Vagina (tissue), 2 donors: Measurements from ENCODE around the gene DRG2. TPM values are rescaled to one million over a fixed set of nuclear protein-coding genes. Genes with fewer than 3 reads are reported as not detected.

Experiments used
- DNase-seq, 2 donors: peaks; one replicate each; pipeline ENCODE4 v3.0.0-alpha.2; 2017; ENCODE audit errors: extremely low spot score in 2 of 2
- H3K27ac ChIP-seq: fragments of 200-600 bp; sonication (generic); one replicate; pipeline ENCODE4 v1.5.1; 2019
- H3K27me3 ChIP-seq: fragments of 200-600 bp; sonication (generic); one replicate; pipeline ENCODE4 v1.5.1; 2019
- H3K36me3 ChIP-seq, 2 donors: fragments of 200-600 bp; sonication (generic); one replicate each; pipeline ENCODE4 v1.5.1; 2017 to 2019
- H3K4me1 ChIP-seq: fragments of 200-600 bp; sonication (generic); one replicate; pipeline ENCODE4 v1.5.1; 2019
- H3K4me3 ChIP-seq, 2 donors: fragments of 200-600 bp; sonication (generic); 1 replicate in 1 of 2; 2 replicates in 1 of 2; pipeline ENCODE4 v1.5.1; 2016 to 2019
- H3K9me3 ChIP-seq: fragments of 200-600 bp; sonication (generic); one replicate; pipeline ENCODE4 v1.5.1; 2019
- POLR2A ChIP-seq, 2 donors: fragments of 450-650 bp; IDR thresholded peaks; one replicate each; pipeline ENCODE4 v1.6.1; 2017; ENCODE audit warnings: antibody characterized with exemption in 2 of 2, mild to moderate bottlenecking in 2 of 2, moderate library complexity in 2 of 2
- POLR2AphosphoS5 ChIP-seq, 2 donors: sonication (generic); formaldehyde crosslinking; IDR thresholded peaks; one replicate each; pipeline ENCODE4 v1.9.0; 2017; ENCODE audit warnings: antibody characterized with exemption in 2 of 2, mild to moderate bottlenecking in 2 of 2, low read depth in 1 of 2; ENCODE audit not compliant: insufficient read depth in 1 of 2
- intact Hi-C: fragments of 100-400 bp; cut with DNase I; formaldehyde crosslinking; loops from one replicate; pipeline ENCODE4 v1.15.1; 2023
- total RNA-seq: library from RNA; depleted of rRNA; stranded (reverse); fragments of >200 nt; gene quantifications from one replicate; pipeline ENCODE4 v1.2.3, GENCODE V29; 2016
- TF ChIP-seq, protein P1 (sequence below), 3 experiments: fragments of 450-650 bp in 2 of 3; fragments of 200-600 bp in 1 of 3; sonication (generic) in 1 of 3; IDR thresholded peaks; one replicate each; pipeline ENCODE4 v1.5.1; 2017 to 2019; ENCODE audit warnings: antibody characterized with exemption in 3 of 3, mild to moderate bottlenecking in 2 of 3, moderate library complexity in 2 of 3

DRG2 gene
- total RNA-seq, 1 donor from 2014 or later, result 40.8 TPM

GRCh38 chr17:18139092-18139491, 51.3 kb downstream of the DRG2 start:
- H3K4me3 ChIP-seq, result no peak overlapping the region
- DNase-seq, result no peak
- no peaks in the 10 kb centered on the region for H3K36me3 ChIP-seq
- intact Hi-C loops, result no loop called here
- H3K4me1 ChIP-seq, result no peaks in the 10 kb centered on the region
- H3K9me3 ChIP-seq, result no peaks in the 10 kb centered on the region
- H3K27ac ChIP-seq, result no peak overlapping the region
- no peak for TF ChIP-seq POLR2A (IDR thresholded peaks at IDR 0.05)
- TF ChIP-seq, protein P1, sequence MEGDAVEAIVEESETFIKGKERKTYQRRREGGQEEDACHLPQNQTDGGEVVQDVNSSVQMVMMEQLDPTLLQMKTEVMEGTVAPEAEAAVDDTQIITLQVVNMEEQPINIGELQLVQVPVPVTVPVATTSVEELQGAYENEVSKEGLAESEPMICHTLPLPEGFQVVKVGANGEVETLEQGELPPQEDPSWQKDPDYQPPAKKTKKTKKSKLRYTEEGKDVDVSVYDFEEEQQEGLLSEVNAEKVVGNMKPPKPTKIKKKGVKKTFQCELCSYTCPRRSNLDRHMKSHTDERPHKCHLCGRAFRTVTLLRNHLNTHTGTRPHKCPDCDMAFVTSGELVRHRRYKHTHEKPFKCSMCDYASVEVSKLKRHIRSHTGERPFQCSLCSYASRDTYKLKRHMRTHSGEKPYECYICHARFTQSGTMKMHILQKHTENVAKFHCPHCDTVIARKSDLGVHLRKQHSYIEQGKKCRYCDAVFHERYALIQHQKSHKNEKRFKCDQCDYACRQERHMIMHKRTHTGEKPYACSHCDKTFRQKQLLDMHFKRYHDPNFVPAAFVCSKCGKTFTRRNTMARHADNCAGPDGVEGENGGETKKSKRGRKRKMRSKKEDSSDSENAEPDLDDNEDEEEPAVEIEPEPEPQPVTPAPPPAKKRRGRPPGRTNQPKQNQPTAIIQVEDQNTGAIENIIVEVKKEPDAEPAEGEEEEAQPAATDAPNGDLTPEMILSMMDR (IDR thresholded peaks at IDR 0.05), result no peak
- TF ChIP-seq POLR2AphosphoS5 (IDR thresholded peaks at IDR 0.05; ENCODE audit: insufficient read depth in 1 of 2, low read depth in 1 of 2), result no peak
- H3K27me3 ChIP-seq, result no peaks in the 10 kb centered on the region

DNA sequence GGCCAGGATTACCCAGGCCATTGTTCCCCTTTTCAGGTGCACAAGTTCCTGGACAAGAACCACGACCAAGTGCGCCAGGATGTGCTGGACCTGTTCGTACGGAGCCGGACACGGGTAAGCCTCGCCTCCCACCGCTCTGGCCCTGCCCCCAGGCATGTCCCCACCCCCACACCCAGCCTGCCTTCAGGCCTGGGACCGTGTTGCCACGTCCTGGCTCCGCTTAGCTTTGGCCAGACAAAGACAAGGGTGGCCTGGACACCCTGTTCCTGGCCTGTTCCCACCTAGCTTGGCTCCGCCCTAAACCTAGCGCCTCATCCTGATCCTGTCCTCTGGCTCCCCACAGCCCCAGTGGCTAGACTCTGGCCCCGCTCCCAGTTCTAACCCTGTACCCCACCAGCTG, 51.8 kb downstream of the DRG2 start:
- H3K4me3 ChIP-seq, result no peak overlapping the region
- TF ChIP-seq, protein P1 (IDR thresholded peaks at IDR 0.05), result no peak
- TF ChIP-seq POLR2A (IDR thresholded peaks at IDR 0.05), result no peak
- TF ChIP-seq POLR2AphosphoS5 (IDR thresholded peaks at IDR 0.05; ENCODE audit: insufficient read depth in 1 of 2, low read depth in 1 of 2), result no peak
- H3K27ac ChIP-seq, result no peak overlapping the region
- H3K27me3 ChIP-seq, result no peaks in the 10 kb centered on the region
- intact Hi-C loops, result no loop called here
- no peak for DNase-seq
- no peaks in the 10 kb centered on the region for H3K4me1 ChIP-seq
- H3K36me3 ChIP-seq, result no peaks in the 10 kb centered on the region
- H3K9me3 ChIP-seq, result no peaks in the 10 kb centered on the region

DNA sequence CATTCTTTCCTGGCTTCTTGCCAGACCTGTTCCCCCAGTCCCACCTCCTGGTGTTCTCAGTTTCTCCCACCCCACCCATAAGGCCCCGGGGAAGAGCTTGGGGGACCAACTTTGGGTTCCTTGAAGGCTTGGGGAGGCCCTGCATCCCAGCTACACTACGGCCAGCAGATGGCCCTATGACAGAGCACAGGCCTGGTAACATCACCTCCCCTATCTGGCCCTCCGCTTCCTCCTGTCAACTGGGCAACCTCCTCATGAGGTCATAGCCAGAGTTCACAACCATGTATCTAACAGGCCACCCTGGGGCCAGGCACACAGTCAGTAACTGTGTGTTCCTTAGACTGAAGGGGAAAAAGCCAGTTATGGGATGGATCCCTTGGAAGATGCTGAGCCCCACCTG, 52.2 kb downstream of the DRG2 start:
- Histone ChIP-seq H3K27ac (no peak overlapping the region), H3K9me3 (no peaks in the 10 kb centered on the region), H3K4me1 (no peaks in the 10 kb centered on the region), H3K4me3 (no peak overlapping the region), H3K36me3 (no peaks in the 10 kb centered on the region), H3K27me3 (no peaks in the 10 kb centered on the region)
- no peak for DNase-seq
- no peak for TF ChIP-seq POLR2AphosphoS5 (IDR thresholded peaks at IDR 0.05; ENCODE audit: insufficient read depth in 1 of 2, low read depth in 1 of 2)
- TF ChIP-seq, protein P1 (IDR thresholded peaks at IDR 0.05), result no peak
- no peak for TF ChIP-seq POLR2A (IDR thresholded peaks at IDR 0.05)
- intact Hi-C loops, result no loop called here

DNA sequence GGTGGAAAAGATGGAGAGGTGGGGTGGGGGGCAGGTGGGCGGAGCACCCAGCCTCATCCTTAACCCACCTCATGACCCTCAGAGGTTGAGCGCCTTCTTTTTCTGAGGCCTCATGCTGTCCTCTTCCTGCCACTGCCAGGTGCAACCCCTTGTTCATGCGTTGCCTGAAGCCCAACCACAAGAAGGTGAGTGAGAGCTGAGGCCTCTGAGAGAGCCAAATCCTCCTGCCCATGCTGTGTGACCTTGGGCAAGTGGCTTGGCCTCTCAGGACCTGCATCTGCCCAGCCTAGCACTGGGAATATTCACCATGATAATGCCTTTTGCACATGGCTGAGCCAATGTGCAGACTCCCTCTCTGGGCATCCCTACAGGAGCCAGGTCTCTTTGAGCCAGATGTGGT, 52.9 kb downstream of the DRG2 start:
- H3K27ac ChIP-seq, result no peak overlapping the region
- no peaks in the 10 kb centered on the region for H3K27me3 ChIP-seq
- no peak for TF ChIP-seq POLR2AphosphoS5 (IDR thresholded peaks at IDR 0.05; ENCODE audit: insufficient read depth in 1 of 2, low read depth in 1 of 2)
- TF ChIP-seq, protein P1 (IDR thresholded peaks at IDR 0.05), result no peak
- intact Hi-C loops, result no loop called here
- no peaks in the 10 kb centered on the region for H3K4me1 ChIP-seq
- no peaks in the 10 kb centered on the region for H3K36me3 ChIP-seq
- no peak for DNase-seq
- no peaks in the 10 kb centered on the region for H3K9me3 ChIP-seq
- no peak overlapping the region for H3K4me3 ChIP-seq

DNA sequence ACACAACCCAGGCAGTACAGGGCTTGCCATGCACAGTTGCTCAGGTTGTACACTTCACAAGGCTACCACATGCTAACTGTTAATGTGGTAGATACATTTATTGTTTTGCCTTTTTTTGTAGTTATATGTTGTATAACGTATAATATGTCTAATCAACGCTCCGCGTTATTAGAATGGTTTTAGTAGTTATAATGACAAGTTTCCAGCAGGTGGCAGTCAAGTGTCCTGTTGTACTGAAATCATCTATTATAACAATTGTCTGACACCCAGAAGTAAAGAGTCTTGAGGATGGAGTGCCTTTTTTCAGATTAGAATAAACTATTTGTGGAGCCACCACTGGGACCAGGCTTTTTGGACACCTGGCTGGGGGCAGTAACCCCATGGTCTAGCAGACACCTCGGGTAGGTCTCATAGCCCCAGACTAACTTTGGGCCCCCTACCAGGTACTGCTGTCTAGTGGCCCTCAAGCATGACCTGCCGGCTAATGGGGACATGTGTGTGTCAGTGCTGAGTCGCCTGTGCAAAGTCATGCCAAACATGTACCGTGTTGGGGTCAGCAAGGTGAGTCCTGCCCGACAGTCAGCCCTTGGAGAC, 53.6 kb downstream of the DRG2 start:
- Histone ChIP-seq H3K9me3 (no peaks in the 10 kb centered on the region), H3K4me1 (no peaks in the 10 kb centered on the region), H3K27me3 (no peaks in the 10 kb centered on the region), H3K27ac (no peak overlapping the region), H3K4me3 (no peak overlapping the region), H3K36me3 (no peaks in the 10 kb centered on the region)
- intact Hi-C loops, result no loop called here
- TF ChIP-seq POLR2A (IDR thresholded peaks at IDR 0.05) (no peak), POLR2AphosphoS5 (IDR thresholded peaks at IDR 0.05; ENCODE audit: insufficient read depth in 1 of 2, low read depth in 1 of 2) (no peak)
- TF ChIP-seq, protein P1 (IDR thresholded peaks at IDR 0.05), result peak; percentile 6 to 51 (median 25)
- DNase-seq, result no peak
